22Rv1 (cell line): ENCODE measurements around the gene NXPH2.

ENCODE experiments used
- CTCF ChIP-seq: fragments of 450-650 bp; IDR thresholded peaks from 2 replicates; pipeline ENCODE4 v1.5.1; 2017; ENCODE audit warnings: mild to moderate bottlenecking
- ZFX ChIP-seq: fragments of 450-650 bp; IDR thresholded peaks from 2 replicates; pipeline ENCODE4 v1.6.1; 2017; ENCODE audit warnings: antibody characterized with exemption, borderline replicate concordance

- TF ChIP-seq CTCF (no peak), ZFX (no peak)
These were observed 81.8 kb downstream of the NXPH2 start for GRCh38 chr2:138698428-138698827.
